HCT116 (cell line): ENCODE results near the gene SMIM41.

ENCODE experiments used
- CEBPB ChIP-seq: IDR thresholded peaks from 2 replicates; pipeline ENCODE4 v1.6.1; 2012; ENCODE audit warnings: low read depth
- REST ChIP-seq: IDR thresholded peaks from 2 replicates; pipeline ENCODE4 v1.6.1; 2012; ENCODE audit warnings: low read depth
- YY1 ChIP-seq: IDR thresholded peaks from 2 replicates; pipeline ENCODE4 v1.6.1; 2011; ENCODE audit warnings: low read length, low read depth, moderate library complexity, mild to moderate bottlenecking; ENCODE audit not compliant: insufficient replicate concordance; ENCODE audit errors: extremely low read depth
- TF ChIP-seq, protein P1 (sequence below): IDR thresholded peaks from 2 replicates; pipeline ENCODE4 v1.6.1; 2012
- TF ChIP-seq, protein P2 (sequence below), 3 experiments: fragments of 200-600 bp in 1 of 3; sonication (generic) in 1 of 3; IDR thresholded peaks in 2 of 3; conservative IDR thresholded peaks in 1 of 3; 2 replicates each; pipeline ENCODE4 v1.5.1; 2012 to 2017; ENCODE audit warnings: low read depth in 2 of 3, low read length in 2 of 3, antibody characterized with exemption in 1 of 3, borderline replicate concordance in 1 of 3, control low read depth in 1 of 3, mild to moderate bottlenecking in 1 of 3, mixed read lengths in 1 of 3, mixed run types in 1 of 3, moderate library complexity in 1 of 3; ENCODE audit not compliant: insufficient read depth in 1 of 3

DNA sequence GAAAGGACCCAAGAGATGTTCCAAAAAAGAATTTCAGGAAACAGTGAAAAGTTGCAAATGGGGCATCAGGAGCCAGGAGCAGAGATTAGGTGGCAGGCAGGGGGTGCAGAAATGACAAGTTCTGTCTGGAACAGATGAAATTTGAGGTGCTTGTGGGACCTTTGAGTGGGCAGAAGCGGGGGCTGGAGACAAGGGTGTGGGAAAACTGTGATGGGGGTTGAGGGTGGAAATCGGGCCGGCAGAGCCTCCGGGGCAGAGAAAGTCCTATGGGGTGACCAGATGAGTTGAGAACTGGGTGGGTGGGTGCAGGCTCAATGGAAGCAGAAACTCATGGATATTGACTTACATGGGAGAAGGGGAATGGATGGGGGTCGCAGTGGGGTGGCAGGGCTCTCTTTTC is 29.8 kb upstream of the SMIM41 start:
- TF ChIP-seq, protein P1, sequence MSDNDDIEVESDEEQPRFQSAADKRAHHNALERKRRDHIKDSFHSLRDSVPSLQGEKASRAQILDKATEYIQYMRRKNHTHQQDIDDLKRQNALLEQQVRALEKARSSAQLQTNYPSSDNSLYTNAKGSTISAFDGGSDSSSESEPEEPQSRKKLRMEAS: no peak
- TF ChIP-seq, protein P2, sequence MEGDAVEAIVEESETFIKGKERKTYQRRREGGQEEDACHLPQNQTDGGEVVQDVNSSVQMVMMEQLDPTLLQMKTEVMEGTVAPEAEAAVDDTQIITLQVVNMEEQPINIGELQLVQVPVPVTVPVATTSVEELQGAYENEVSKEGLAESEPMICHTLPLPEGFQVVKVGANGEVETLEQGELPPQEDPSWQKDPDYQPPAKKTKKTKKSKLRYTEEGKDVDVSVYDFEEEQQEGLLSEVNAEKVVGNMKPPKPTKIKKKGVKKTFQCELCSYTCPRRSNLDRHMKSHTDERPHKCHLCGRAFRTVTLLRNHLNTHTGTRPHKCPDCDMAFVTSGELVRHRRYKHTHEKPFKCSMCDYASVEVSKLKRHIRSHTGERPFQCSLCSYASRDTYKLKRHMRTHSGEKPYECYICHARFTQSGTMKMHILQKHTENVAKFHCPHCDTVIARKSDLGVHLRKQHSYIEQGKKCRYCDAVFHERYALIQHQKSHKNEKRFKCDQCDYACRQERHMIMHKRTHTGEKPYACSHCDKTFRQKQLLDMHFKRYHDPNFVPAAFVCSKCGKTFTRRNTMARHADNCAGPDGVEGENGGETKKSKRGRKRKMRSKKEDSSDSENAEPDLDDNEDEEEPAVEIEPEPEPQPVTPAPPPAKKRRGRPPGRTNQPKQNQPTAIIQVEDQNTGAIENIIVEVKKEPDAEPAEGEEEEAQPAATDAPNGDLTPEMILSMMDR (IDR thresholded peaks at IDR 0.05 in 2 of 3, conservative IDR thresholded peaks at IDR 0.05 in 1 of 3; ENCODE audit: borderline replicate concordance in 1 of 3, insufficient read depth in 1 of 3, low read depth in 2 of 3, low read length in 2 of 3): no peak
- TF ChIP-seq CEBPB: no peak
- no peak for TF ChIP-seq YY1
- no peak for TF ChIP-seq REST
